ENCODE measurements around the gene RNF208. TPM values are rescaled to one million over a fixed set of nuclear protein-coding genes. Genes with fewer than 3 reads are reported as not detected.
A peak's percentile ranks its signal among the peaks of the same experiment; 100 is the strongest.

The RNF208 gene
- total and polyA plus RNA-seq, 2 donors (not counting 3 experiments of a cell fraction or from before 2014, with no cell fraction given): 1.3 to 4.8 TPM

GRCh38 chr9:137205126-137206069, 16.6 kb downstream of the RNF208 start, which contains the start of the genes NDOR1 and TMEM203:
TSS of gene NDOR1 (plus strand) at chr9:137205700. CDS start at chr9:137205778, 78 bp downstream.
TSS of gene TMEM203 (minus strand) at chr9:137205648. CDS start at chr9:137205414, 234 bp downstream.
- Histone ChIP-seq H3K27me3 (ENCODE audit: control insufficient read depth in 2 of 2, insufficient read depth in 2 of 2, low read length in 2 of 2) (no peaks in the 10 kb centered on the region), H2AFZ (ENCODE audit: low read depth, low read length) (peak within 1 kb of the TSS; percentile 65), H3K79me2 (ENCODE audit: control insufficient read depth, insufficient read depth, low read length) (peaks cover 35% of the 10 kb centered on the region), H3K36me3 (ENCODE audit: control insufficient read depth in 2 of 2, extremely low read depth in 1 of 2, insufficient read depth in 2 of 2, low read length in 2 of 2) (peaks cover 0 to 5% of the 10 kb centered on the region in 2 experiments), H3K4me2 (ENCODE audit: insufficient read depth, low read length) (peak within 1 kb of the TSS; percentile 83), H3K9me1 (replicated peaks; ENCODE audit: control insufficient read depth, extremely low read depth, insufficient read depth, low read length) (no peaks in the 10 kb centered on the region), H4K20me1 (replicated peaks; ENCODE audit: control insufficient read depth, extremely low read depth, insufficient read depth, low read length) (no peaks in the 10 kb centered on the region), H3K9me3 (replicated peaks; ENCODE audit: control insufficient read depth, insufficient read depth, low read length) (no peaks in the 10 kb centered on the region), H3K9ac (replicated peaks; ENCODE audit: extremely low read depth, insufficient read depth, low read length) (peak within 1 kb of the TSS; percentile 85), H3K27ac (ENCODE audit: insufficient read depth, low read depth, low read length) (peak within 1 kb of the TSS; percentile 56), H3K4me3 (replicated peaks in 1 of 3; ENCODE audit: insufficient read depth in 1 of 3, low read depth in 1 of 3, low read length in 3 of 3) (peak within 1 kb of the TSS; percentile 61 to 68 (median 62)), H3K4me1 (ENCODE audit: control insufficient read depth, extremely low read depth, insufficient read depth, low read length) (peaks cover 26% of the 10 kb centered on the region)
- TF ChIP-seq POLR2AphosphoS5 (IDR thresholded peaks at IDR 0.05; ENCODE audit: insufficient read depth, low read depth, low read length) (peak; percentile 98), CTCF (IDR thresholded peaks at IDR 0.05; ENCODE audit: extremely low read depth in 1 of 2, insufficient read depth in 1 of 2, low read depth in 1 of 2, low read length in 2 of 2) (no peak), GATA2 (IDR thresholded peaks at IDR 0.05; ENCODE audit: insufficient read depth, insufficient read length, low read depth, low read length) (no peak), EZH2 (IDR thresholded peaks at IDR 0.05; ENCODE audit: borderline replicate concordance, low read depth, low read length, severe bottlenecking) (no peak), FOS (IDR thresholded peaks at IDR 0.05; ENCODE audit: borderline replicate concordance, insufficient read depth, low read length) (no peak), POLR2A (IDR thresholded peaks at IDR 0.05; ENCODE audit: low read depth, low read length) (peak; percentile 97), JUN (IDR thresholded peaks at IDR 0.05; ENCODE audit: borderline replicate concordance, insufficient read depth, insufficient read length, low read depth) (no peak), MAX (IDR thresholded peaks at IDR 0.05; ENCODE audit: insufficient read depth, insufficient read length) (no peak), MYC (IDR thresholded peaks at IDR 0.05; ENCODE audit: low read depth, low read length) (no peak)
- intact Hi-C loops (cut with micrococcal nuclease) (loop anchor here (2.0 kb wide), 1 partner anchor 17 kb away; the partner anchor contains the start of genes ANAPC2 and SSNA1), dilution Hi-C loops (cut with MboI; ENCODE audit: extremely low pct_ligation_motif_present, low sequenced_read_pairs) (no loop called here)
- DNase-seq (ENCODE audit: low read depth, low spot score) (peak; percentile 80), FAIRE-seq (peak; percentile 81)
- POLR2A ChIA-PET: interaction anchor here (1.0 to 1.4 kb wide), 2 partner anchors 17 to 35 kb away, joined by 3 to 4 read pairs; partner anchors contain the start of genes SSNA1 and TUBB4B
- BruUV-seq (replicated peaks): TSS peak; percentile 73
- CTCF ChIA-PET: interaction anchor here (1.0 to 2.1 kb wide), 6 partner anchors 8 to 36 kb away, joined by 3 to 13 read pairs (median 6); partner anchors contain the start of genes LRRC26, RNF208, RNF224 and SSNA1

All from endothelial cell of umbilical vein (primary cell).